8988T (cell line): ENCODE results near the gene GLS.
"Not testable (repeated sequence)": the region's sequence is repeated elsewhere in the genome, so short reads cannot be mapped to it uniquely, and the experiment has no call there.

Experiments used
- DNase-seq: peaks from one replicate; pipeline ENCODE4 v3.0.0; 2011

Gene GLS

DNA sequence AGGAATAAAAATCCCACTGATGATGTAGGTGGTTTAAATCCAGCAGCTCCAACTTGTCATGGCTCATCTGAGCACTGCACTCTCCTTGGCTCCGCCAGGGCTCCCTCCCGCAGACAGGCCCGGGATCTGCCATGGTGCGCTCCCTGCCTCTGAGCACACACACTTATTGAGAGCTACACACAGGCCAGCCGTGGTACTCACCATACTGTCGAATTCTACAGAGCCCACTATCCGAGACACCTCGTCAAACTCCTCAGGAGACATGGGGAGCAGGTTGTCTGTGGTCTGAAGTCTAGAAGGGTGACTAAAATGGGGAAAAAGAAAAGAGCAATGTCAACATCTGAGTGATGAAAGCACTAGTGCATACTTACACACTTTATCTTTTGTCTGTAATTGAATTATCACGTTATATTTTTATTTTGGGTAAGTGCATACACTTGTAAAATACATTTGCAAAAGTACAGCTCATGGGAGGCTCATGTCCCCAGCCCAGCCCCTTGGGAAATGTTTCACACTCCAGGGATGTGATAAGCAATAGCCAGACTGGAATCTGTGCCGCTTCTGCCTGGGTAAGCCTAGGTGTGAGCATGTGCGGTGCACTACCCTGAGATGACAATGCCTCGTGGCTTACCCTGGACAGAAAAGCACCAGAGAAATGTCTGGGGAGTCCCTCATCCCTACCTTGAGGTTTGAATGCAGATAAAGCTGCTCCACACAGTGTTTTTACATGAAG lies 94.2 kb downstream of the GLS start:
- no peak for DNase-seq

DNA sequence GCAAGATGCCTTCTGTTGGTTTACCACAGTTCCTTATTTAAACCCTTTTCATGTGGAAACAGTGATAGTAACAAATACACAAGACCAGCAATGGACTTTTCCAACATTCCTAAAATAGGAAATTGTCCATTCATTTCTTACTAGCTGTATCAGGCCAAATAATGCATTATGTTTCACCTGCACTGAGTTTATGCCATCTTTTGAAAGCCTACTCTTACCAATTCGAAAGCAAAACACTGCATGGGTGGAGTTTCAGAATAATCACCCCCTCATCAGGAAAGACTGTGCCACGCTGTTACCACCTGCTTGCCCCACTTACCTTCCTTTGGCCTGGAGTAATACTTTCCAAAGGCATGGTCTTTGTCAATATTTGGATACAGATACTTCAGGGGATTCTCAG lies 95.9 kb downstream of the GLS start:
- DNase-seq, result no peak

GRCh38 chr2:190977505-190977904 lies 96.9 kb downstream of the GLS start:
- no peak for DNase-seq

DNA sequence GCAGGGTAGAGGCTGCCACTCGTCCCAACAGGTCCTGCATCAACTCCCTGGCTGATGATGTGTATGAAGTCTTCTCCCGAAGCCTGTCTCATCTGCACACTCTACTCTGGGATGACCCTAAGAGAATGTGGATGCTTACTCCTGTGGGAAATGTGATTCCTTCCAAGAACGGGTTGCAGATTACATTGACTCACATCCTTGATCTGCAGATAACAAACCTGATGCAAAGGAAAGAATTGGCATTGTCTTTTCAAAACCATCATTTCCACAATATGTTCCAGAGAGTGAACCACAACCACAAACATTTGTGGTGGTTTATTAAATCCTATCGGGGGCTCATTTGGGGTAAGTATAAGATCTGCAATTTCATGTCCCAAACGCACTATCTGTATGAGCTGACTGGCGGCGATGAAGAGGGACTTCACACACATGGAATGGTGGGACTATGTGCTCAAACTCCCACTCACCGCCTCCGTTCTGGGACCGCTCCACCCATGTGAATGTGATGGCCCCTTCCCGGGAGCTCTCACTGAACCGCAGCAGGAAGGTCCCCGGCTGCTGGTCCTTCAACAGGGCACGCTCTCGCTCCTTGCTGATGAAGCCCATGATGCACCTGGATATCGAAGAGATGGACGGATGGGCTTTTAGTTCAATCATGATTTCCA lies 97.9 kb downstream of the GLS start:
- no peak for DNase-seq

DNA sequence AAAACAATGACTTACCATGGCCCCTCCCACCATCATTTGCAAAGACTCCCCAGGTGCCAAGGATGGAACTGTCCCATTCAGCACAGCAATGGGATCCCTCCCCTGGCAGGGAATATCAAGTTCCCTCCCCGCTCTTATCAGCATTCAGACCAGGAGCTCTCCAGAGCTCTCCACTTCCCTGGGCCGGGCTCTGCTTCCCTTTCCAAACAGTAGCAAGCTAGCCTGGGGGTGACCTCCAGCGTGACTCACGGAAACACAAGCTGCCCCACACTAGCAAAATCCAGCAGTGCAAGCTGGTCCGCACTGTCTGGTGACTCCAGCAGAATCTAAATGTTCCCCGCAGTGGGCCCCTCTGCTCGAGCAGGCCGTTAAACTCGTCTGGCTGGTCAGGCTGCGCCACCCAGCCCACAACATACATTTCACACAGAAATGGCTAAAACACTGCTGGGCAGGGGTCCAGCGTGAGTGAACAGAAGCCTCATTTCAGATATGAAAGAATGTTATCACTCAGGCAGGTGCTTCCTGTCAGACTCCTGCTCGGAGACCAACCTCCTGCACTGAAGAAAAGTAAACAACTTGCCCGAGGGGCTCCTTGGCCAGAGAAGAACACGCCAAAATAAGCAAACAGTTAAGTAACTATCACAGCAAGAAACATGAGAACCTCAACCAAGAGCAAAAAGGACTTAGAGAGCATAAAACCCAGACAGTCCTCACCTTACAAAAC lies 99.4 kb downstream of the GLS start:
- DNase-seq, result no peak

GRCh38 chr2:190980630-190981209 lies 100.1 kb downstream of the GLS start:
- no peak for DNase-seq

DNA sequence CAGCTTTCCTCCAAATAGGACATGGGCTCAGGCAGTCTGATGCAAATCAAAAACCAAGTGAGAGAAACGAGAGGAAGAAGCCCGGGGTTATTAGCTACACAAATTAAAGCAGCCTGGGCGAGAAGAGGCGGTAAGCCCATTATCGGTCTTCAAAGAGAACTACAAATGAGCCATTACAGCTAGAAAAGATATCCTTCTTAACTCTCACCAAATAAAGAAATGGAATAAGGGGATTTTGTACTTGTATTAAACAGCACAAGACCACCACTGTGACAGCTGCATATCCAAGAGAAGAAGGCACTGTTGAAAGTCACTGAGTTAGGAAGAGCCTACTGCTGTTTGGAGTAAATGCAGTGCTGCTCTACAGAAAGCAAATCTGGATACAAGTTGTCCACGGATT lies 100.7 kb downstream of the GLS start:
- no peak for DNase-seq

- DNase-seq, result no peak
Measured at GRCh38 chr2:190981733-190982132, 101.1 kb downstream of the GLS start.

GRCh38 chr2:190982262-190983034 lies 101.8 kb downstream of the GLS start:
- no peak for DNase-seq

- DNase-seq, result no peak
Measured at GRCh38 chr2:190984595-190984994, 104.0 kb downstream of the GLS start.

- no peak for DNase-seq
Measured at GRCh38 chr2:190986221-190986953, 105.8 kb downstream of the GLS start.

DNA sequence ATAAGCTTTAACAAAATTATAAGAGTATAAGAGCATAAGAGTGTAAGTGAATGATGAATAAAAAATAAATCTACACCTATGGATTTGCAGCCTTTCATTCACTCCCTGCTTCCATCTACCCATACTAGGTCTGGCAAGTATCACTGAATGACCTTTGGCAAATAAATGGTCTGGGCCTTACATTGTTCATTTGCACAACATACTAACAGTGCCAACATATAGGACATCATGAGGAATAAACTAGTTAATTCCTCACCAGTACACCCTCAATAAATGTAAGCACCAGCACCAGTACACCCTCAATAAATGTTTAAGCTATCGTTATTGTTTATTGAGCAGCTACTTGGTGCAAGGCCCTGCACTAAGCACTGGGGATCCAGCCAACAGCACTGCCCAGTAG lies 106.5 kb downstream of the GLS start:
- DNase-seq, result no peak

GRCh38 chr2:190987938-190988337 lies 107.3 kb downstream of the GLS start:
- no peak for DNase-seq

DNA sequence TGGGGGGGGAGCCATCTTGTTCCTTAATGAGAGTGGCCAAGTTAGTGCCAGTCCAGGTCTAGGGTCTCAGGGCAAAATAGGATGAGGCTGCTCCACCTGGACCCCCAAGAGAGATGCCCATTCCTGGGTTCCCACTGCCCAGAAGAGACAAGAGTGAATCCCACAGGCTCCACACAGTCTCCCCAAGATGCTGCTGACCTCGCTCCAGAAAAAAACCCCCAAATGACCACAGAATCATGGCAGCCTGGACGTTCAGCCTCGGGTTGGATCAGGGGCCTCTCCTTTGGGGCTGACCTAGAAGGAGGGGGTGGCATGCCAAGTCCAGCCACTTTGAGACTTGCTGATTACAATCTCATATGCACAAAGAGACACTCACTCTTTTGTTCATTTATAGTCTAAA lies 108.3 kb downstream of the GLS start:
- DNase-seq, result no peak

DNA sequence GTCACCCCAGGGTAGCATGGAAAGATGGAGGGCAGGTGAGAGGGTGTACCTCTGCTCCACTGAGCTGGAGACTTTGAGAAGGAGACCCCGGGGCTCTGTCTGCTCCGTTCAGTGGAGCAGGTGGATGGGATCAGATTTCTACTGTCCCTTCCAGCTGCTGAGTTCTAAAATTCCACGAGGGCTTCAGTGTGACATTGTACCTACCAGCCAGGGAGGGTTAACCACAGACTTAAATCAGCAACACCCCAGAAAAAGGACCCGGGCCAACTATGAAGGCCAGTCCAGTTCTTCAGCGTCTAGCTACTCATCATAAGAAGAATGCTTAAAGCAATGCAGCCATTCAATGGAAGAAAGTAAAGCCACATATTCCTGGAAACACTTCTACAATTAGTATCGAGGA lies 109.5 kb downstream of the GLS start:
- DNase-seq, result no peak

DNA sequence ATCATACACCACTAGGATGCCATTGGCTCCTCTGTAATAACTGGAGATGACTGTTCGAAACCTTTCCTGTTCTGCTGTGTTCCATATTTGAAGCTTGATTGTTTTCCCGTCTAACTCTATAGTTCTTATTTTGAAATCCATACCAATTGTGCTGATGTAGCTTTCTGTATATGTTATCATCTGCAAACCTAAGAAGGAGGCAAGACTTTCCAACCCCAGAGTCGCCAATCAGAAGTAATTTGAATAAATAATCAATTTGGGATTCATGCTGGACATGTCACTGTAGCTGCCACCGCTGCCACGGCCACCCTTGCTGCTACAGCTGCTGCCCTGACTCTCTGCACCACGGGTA lies 112.6 kb downstream of the GLS start:
- no peak for DNase-seq

DNA sequence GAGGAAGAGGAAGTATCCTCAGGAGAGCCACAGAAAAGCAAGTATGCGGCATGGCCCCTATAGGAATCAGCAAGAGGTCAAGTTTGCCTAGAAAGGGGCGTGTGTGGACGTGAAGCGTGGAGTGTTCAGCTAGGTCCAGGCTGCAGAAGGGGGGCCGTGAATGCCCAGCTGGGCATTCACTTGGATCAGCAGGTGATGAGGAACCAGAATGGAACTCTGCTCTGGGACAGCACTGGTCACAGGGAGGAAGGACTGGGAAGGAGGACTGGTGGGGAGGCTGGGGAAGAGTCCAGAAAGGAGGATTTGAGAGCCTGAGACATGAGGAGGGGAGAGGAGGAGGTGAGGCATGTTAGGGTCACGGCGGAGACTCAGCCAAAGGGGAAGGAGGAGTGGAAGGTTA lies 113.5 kb downstream of the GLS start:
- no peak for DNase-seq

DNA sequence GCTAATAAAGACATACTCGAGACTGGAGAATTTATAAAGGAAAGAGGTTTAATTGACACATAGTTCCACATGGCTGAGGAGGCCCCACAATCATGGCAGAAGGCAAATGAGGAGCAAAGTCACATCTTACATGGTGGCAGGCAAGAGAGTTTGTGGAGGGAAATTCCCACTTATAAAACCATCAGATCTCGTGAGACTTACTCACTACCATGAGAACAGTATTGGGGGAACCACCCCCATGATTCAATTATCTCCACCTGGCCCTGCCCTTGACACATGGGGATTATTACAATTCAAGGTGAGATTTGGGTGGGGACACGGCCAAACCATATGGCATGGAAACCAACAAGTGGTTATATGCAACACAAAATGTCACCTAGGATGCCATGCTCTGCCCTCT lies 114.7 kb downstream of the GLS start:
- not testable (repeated sequence) for DNase-seq

- peak; percentile 56 for DNase-seq
Measured at GRCh38 chr2:190996338-190996946, 115.8 kb downstream of the GLS start.

- DNase-seq, result no peak
Measured at GRCh38 chr2:190996947-190997346, 116.3 kb downstream of the GLS start.

GRCh38 chr2:190997526-190998113 lies 117.0 kb downstream of the GLS start:
- DNase-seq, result no peak

- no peak for DNase-seq
Measured at GRCh38 chr2:190999058-190999457, 118.4 kb downstream of the GLS start.
